HepG2 (cell line): ENCODE results near the gene HS3ST3B1. TPM values are rescaled to one million over a fixed set of nuclear protein-coding genes. Genes with fewer than 3 reads are reported as not detected.

Experiments
- AKAP8 ChIP-seq: sonication (generic); formaldehyde crosslinking; IDR thresholded peaks from 2 replicates; pipeline ENCODE4 v1.5.1; 2020; ENCODE audit warnings: mild to moderate bottlenecking, missing genetic modification reagents
- CERS6 ChIP-seq: sonication (generic); formaldehyde crosslinking; IDR thresholded peaks from 2 replicates; pipeline ENCODE4 v1.5.0; 2020; ENCODE audit warnings: missing genetic modification reagents
- ELK4 ChIP-seq: sonication (generic); formaldehyde crosslinking; IDR thresholded peaks from 2 replicates; pipeline ENCODE4 v1.9.0; 2021; ENCODE audit warnings: missing genetic modification reagents, borderline replicate concordance
- HNRNPLL ChIP-seq: fragments of 200-400 bp; formaldehyde crosslinking; IDR thresholded peaks from 2 replicates; pipeline ENCODE4 v1.6.1; 2017; ENCODE audit warnings: mild to moderate bottlenecking, low read depth, low read length; ENCODE audit not compliant: poor library complexity, severe bottlenecking
- HOXD1 ChIP-seq: sonication (generic); formaldehyde crosslinking; IDR thresholded peaks from 2 replicates; pipeline ENCODE4 v1.5.0; 2020; ENCODE audit warnings: missing genetic modification reagents
- MATR3 ChIP-seq: sonication (generic); formaldehyde crosslinking; IDR thresholded peaks from 2 replicates; pipeline ENCODE4 v1.4.0; 2020; ENCODE audit warnings: missing genetic modification reagents
- MEF2D ChIP-seq: sonication (generic); formaldehyde crosslinking; IDR thresholded peaks from 2 replicates; pipeline ENCODE4 v1.5.1; 2020; ENCODE audit warnings: mild to moderate bottlenecking, missing genetic modification reagents
- MLX ChIP-seq: IDR thresholded peaks from 2 replicates; pipeline ENCODE4 v1.6.1; 2016
- MXD1 ChIP-seq: sonication (generic); formaldehyde crosslinking; IDR thresholded peaks from 2 replicates; pipeline ENCODE4 v1.4.0; 2020; ENCODE audit warnings: mild to moderate bottlenecking, missing genetic modification reagents
- NCOA2 ChIP-seq: sonication (generic); formaldehyde crosslinking; IDR thresholded peaks from 2 replicates; pipeline ENCODE4 v1.8.0; 2022; ENCODE audit warnings: inconsistent platforms
- PHF8 ChIP-seq: sonication (generic); formaldehyde crosslinking; IDR thresholded peaks from 2 replicates; pipeline ENCODE4 v1.5.0; 2020; ENCODE audit warnings: missing genetic modification reagents
- SNRNP70 ChIP-seq: fragments of 200-400 bp; formaldehyde crosslinking; IDR thresholded peaks from 2 replicates; pipeline ENCODE4 v1.6.1; 2017; ENCODE audit warnings: mild to moderate bottlenecking, low read depth, low read length, moderate library complexity
- TCF7 ChIP-seq: sonication (generic); IDR thresholded peaks from 2 replicates; pipeline ENCODE4 v1.6.1; 2016; ENCODE audit warnings: antibody characterized with exemption, low read depth
- THAP11 ChIP-seq: IDR thresholded peaks from 2 replicates; pipeline ENCODE4 v1.6.1; 2016; ENCODE audit warnings: missing biosample characterization, missing genetic modification reagents
- TOE1 ChIP-seq: sonication (generic); formaldehyde crosslinking; IDR thresholded peaks from 2 replicates; pipeline ENCODE4 v1.4.0; 2020; ENCODE audit warnings: mild to moderate bottlenecking, missing genetic modification reagents
- XRCC5 ChIP-seq: fragments of 200-400 bp; formaldehyde crosslinking; optimal IDR thresholded peaks from 2 replicates; pipeline ENCODE3; 2017; ENCODE audit warnings: mild to moderate bottlenecking, low read length
- ZFP1 ChIP-seq: IDR thresholded peaks from 2 replicates; pipeline ENCODE4 v1.6.1; 2016
- ZFP91 ChIP-seq: sonication (generic); formaldehyde crosslinking; IDR thresholded peaks from 2 replicates; pipeline ENCODE4 v1.9.0; 2022; ENCODE audit warnings: missing genetic modification reagents, mild to moderate bottlenecking, borderline replicate concordance
- ZNF460 ChIP-seq: sonication (generic); formaldehyde crosslinking; IDR thresholded peaks from 2 replicates; pipeline ENCODE4 v1.5.1; 2020; ENCODE audit warnings: missing genetic modification reagents, mild to moderate bottlenecking, borderline replicate concordance
- ZNF530 ChIP-seq: sonication (generic); formaldehyde crosslinking; IDR thresholded peaks from 2 replicates; pipeline ENCODE4 v1.5.0; 2020; ENCODE audit warnings: low read depth, mild to moderate bottlenecking, missing genetic modification reagents
- ZNF672 ChIP-seq: sonication (generic); formaldehyde crosslinking; IDR thresholded peaks from 2 replicates; pipeline ENCODE4 v1.8.1; 2022; ENCODE audit warnings: missing genetic modification reagents
- ZNF713 ChIP-seq: sonication (generic); formaldehyde crosslinking; IDR thresholded peaks from 2 replicates; pipeline ENCODE4 v1.4.0; 2020; ENCODE audit warnings: mild to moderate bottlenecking, missing genetic modification reagents
- ZNF720 ChIP-seq: sonication (generic); formaldehyde crosslinking; IDR thresholded peaks from 2 replicates; pipeline ENCODE4 v1.4.0; 2020; ENCODE audit warnings: missing genetic modification reagents
- ZUFSP ChIP-seq: sonication (generic); formaldehyde crosslinking; IDR thresholded peaks from 2 replicates; pipeline ENCODE4 v1.9.0; 2021; ENCODE audit warnings: missing genetic modification reagents, mild to moderate bottlenecking, borderline replicate concordance
- polyA plus RNA-seq, 8 experiments: library from polyadenylated mRNA; depleted of rRNA in 3 of 8; stranded (reverse) in 7 of 8; unstranded in 1 of 8; fragments of >200 nt; fragmentation: Illumina TruSeq in 4 of 8; extraction: Trizol in 4 of 8; gene quantifications; 2 replicates each; pipeline versions ENCODE4 v1.2.1 to v1.2.3, GENCODE V29; 2011 to 2016; ENCODE audit warnings: low read depth in 4 of 8, missing spikeins in 1 of 8, mixed read lengths in 1 of 8; ENCODE audit not compliant: insufficient read depth in 1 of 8
- total RNA-seq, 5 experiments: library from RNA; depleted of rRNA; stranded (reverse); fragments of >200 nt; fragmentation: Illumina TruSeq; extraction: Trizol; gene quantifications; 2 replicates each; pipeline ENCODE4 v1.2.3, GENCODE V29; 2016; ENCODE audit warnings: low read depth in 1 of 5

HS3ST3B1 gene
- total and polyA plus RNA-seq, 2 of the 13 experiments (the other 11 are each of a cell fraction or from before 2014, with no cell fraction given): 15.7 to 39.5 TPM

GRCh38 chr17:14372905-14373613 is 72.2 kb downstream of the HS3ST3B1 start (continued):
- no peak for TF ChIP-seq MXD1
- peak; percentile 98 for TF ChIP-seq NCOA2 (CRISPR knock-in tag)
- no peak for TF ChIP-seq HNRNPLL
- TF ChIP-seq SNRNP70: no peak
- TF ChIP-seq MLX: peak; percentile 72; the same call in 1 of the 2 replicates
- TF ChIP-seq XRCC5: peak; percentile 45
- no peak for TF ChIP-seq ZNF672 (CRISPR knock-in tag)
- no peak for TF ChIP-seq ZNF530 (CRISPR knock-in tag)
- no peak for TF ChIP-seq ZNF720
- TF ChIP-seq THAP11 (CRISPR knock-in tag): peak; percentile 73
- TF ChIP-seq HOXD1 (CRISPR knock-in tag): peak; percentile 92
- TF ChIP-seq ZFP91: peak; percentile 50; the same call in 1 of the 2 replicates
- TF ChIP-seq TCF7: peak; percentile 96
- no peak for TF ChIP-seq ELK4 (CRISPR knock-in tag)
- TF ChIP-seq ZNF713 (CRISPR knock-in tag): no peak
- TF ChIP-seq ZNF460 (CRISPR knock-in tag): no peak
- no peak for TF ChIP-seq MATR3 (CRISPR knock-in tag)
- peak; percentile 83; the same call in 1 of the 2 replicates for TF ChIP-seq AKAP8
- TF ChIP-seq ZUFSP: no peak
- TF ChIP-seq ZFP1 (CRISPR knock-in tag): no peak
- TF ChIP-seq MEF2D (CRISPR knock-in tag): peak; percentile 75
- peak; percentile 45; the same call in 1 of the 2 replicates for TF ChIP-seq TOE1 (CRISPR knock-in tag)
- peak; percentile 48; the same call in 1 of the 2 replicates for TF ChIP-seq PHF8 (CRISPR knock-in tag)
- no peak for TF ChIP-seq CERS6
